Suprapubic skin (tissue), 4 donors: ENCODE data around the gene VPS39. TPM values are rescaled to one million over a fixed set of nuclear protein-coding genes. Genes with fewer than 3 reads are reported as not detected.
A peak's percentile ranks its signal among the peaks of the same experiment; 100 is the strongest.

Experiments
- DNase-seq, 2 donors: peaks; one replicate each; pipeline ENCODE4 v3.0.0-alpha.2; 2019; ENCODE audit warnings: low spot score in 2 of 2
- H3K27ac ChIP-seq: fragments of 200-600 bp; sonication (generic); one replicate; pipeline ENCODE4 v1.5.1; 2019
- H3K27me3 ChIP-seq: fragments of 200-600 bp; sonication (generic); one replicate; pipeline ENCODE4 v1.5.1; 2019
- H3K36me3 ChIP-seq: fragments of 200-600 bp; sonication (generic); one replicate; pipeline ENCODE4 v1.5.1; 2019
- H3K4me1 ChIP-seq: fragments of 200-600 bp; sonication (generic); one replicate; pipeline ENCODE4 v1.5.1; 2019
- H3K4me3 ChIP-seq: fragments of 200-600 bp; sonication (generic); one replicate; pipeline ENCODE4 v1.5.1; 2019; ENCODE audit warnings: mild to moderate bottlenecking
- H3K9me3 ChIP-seq: fragments of 200-600 bp; sonication (generic); one replicate; pipeline ENCODE4 v1.5.1; 2019
- CTCF ChIP-seq, 2 donors: fragments of 200-600 bp in 1 of 2; fragments of 450-650 bp in 1 of 2; sonication (generic) in 1 of 2; IDR thresholded peaks; one replicate each; pipeline ENCODE4 v1.5.1; 2016 to 2019; ENCODE audit warnings: antibody characterized with exemption in 2 of 2, mild to moderate bottlenecking in 1 of 2, moderate library complexity in 1 of 2
- EP300 ChIP-seq: sonication (generic); formaldehyde crosslinking; IDR thresholded peaks from one replicate; pipeline ENCODE4 v1.6.1; 2017; ENCODE audit warnings: antibody characterized with exemption
- POLR2A ChIP-seq, 2 donors: fragments of 450-650 bp; IDR thresholded peaks; one replicate each; pipeline ENCODE4 v1.6.1; 2017; ENCODE audit warnings: antibody characterized with exemption in 2 of 2, mild to moderate bottlenecking in 2 of 2, moderate library complexity in 2 of 2
- POLR2AphosphoS5 ChIP-seq, 3 donors: sonication (generic); formaldehyde crosslinking; IDR thresholded peaks; one replicate each; pipeline ENCODE4 v1.6.1; 2017; ENCODE audit warnings: antibody characterized with exemption in 3 of 3
- WGBS: methylation state at CpG from one replicate; pipeline ENCODE4 v1.1.5; 2018; 5-methylcytosine and 5-hydroxymethylcytosine counted together
- total RNA-seq, 4 donors: library from RNA; depleted of rRNA; stranded (reverse); fragments of >200 nt; gene quantifications; one replicate each; pipeline ENCODE4 v1.1.0, GENCODE V29; 2016

Gene VPS39
- total RNA-seq, 4 donors from 2014 or later, result 44.9 to 158 (median 74.4) TPM

GRCh38 chr15:42145546-42146455 is 62.3 kb downstream of the VPS39 start:
- H3K36me3 ChIP-seq, result no peaks in the 10 kb centered on the region
- no peak overlapping the region for H3K4me3 ChIP-seq
- H3K27me3 ChIP-seq, result no peaks in the 10 kb centered on the region
- no peak for TF ChIP-seq POLR2A (IDR thresholded peaks at IDR 0.05)
- no peak for TF ChIP-seq EP300
- TF ChIP-seq POLR2AphosphoS5 (IDR thresholded peaks at IDR 0.05), result no peak
- no peak for TF ChIP-seq CTCF (IDR thresholded peaks at IDR 0.05)
- peak; percentile 54 to 76 for DNase-seq
- no peak overlapping the region for H3K27ac ChIP-seq
- 88% methylated on average over 20 of the region's 29 CpGs for WGBS
- H3K4me1 ChIP-seq, result peaks cover 10% of the 10 kb centered on the region
- no peaks in the 10 kb centered on the region for H3K9me3 ChIP-seq

- peaks cover 7% of the 10 kb centered on the region for H3K4me1 ChIP-seq
- no peaks in the 10 kb centered on the region for H3K9me3 ChIP-seq
- no peaks in the 10 kb centered on the region for H3K36me3 ChIP-seq
- TF ChIP-seq CTCF (IDR thresholded peaks at IDR 0.05) (no peak), EP300 (no peak), POLR2A (IDR thresholded peaks at IDR 0.05) (no peak), POLR2AphosphoS5 (IDR thresholded peaks at IDR 0.05) (no peak)
- peak; percentile 46 to 64 for DNase-seq
- H3K27ac ChIP-seq, result no peak overlapping the region
- H3K4me3 ChIP-seq, result no peak overlapping the region
- H3K27me3 ChIP-seq, result no peaks in the 10 kb centered on the region
- 87% methylated on average over 8 of the region's 9 CpGs for WGBS
Observed at GRCh38 chr15:42144841-42145375, 63.2 kb downstream of the VPS39 start.

- H3K4me1 ChIP-seq, result peaks cover 15% of the 10 kb centered on the region
- no peaks in the 10 kb centered on the region for H3K27me3 ChIP-seq
- WGBS, result 89% methylated on average over 16 of the region's 18 CpGs
- TF ChIP-seq POLR2A (IDR thresholded peaks at IDR 0.05) (no peak), POLR2AphosphoS5 (IDR thresholded peaks at IDR 0.05) (no peak), EP300 (no peak), CTCF (IDR thresholded peaks at IDR 0.05) (no peak)
- no peak overlapping the region for H3K4me3 ChIP-seq
- peak; percentile 51 to 71 for DNase-seq
- H3K27ac ChIP-seq, result no peak overlapping the region
- H3K9me3 ChIP-seq, result no peaks in the 10 kb centered on the region
- H3K36me3 ChIP-seq, result no peaks in the 10 kb centered on the region
Observed at GRCh38 chr15:42143866-42144625, 64.1 kb downstream of the VPS39 start.

- 89% methylated on average over 3 of the region's 4 CpGs for WGBS
- no peaks in the 10 kb centered on the region for H3K36me3 ChIP-seq
- H3K27ac ChIP-seq, result no peak overlapping the region
- DNase-seq, result peak in 1 of 2 donors; percentile 44
- no peak for TF ChIP-seq POLR2AphosphoS5 (IDR thresholded peaks at IDR 0.05)
- no peak for TF ChIP-seq CTCF (IDR thresholded peaks at IDR 0.05)
- no peak for TF ChIP-seq EP300
- TF ChIP-seq POLR2A (IDR thresholded peaks at IDR 0.05), result no peak
- no peaks in the 10 kb centered on the region for H3K27me3 ChIP-seq
- peaks cover 15% of the 10 kb centered on the region for H3K4me1 ChIP-seq
- no peaks in the 10 kb centered on the region for H3K9me3 ChIP-seq
- no peak overlapping the region for H3K4me3 ChIP-seq
Observed at GRCh38 chr15:42143356-42143755, 64.7 kb downstream of the VPS39 start.
